PFSK-1 (cell line): ENCODE results near the gene PI4KB.

ENCODE experiments used
- FOXP2 ChIP-seq: optimal IDR thresholded peaks from 2 replicates; pipeline ENCODE3; 2011; ENCODE audit warnings: borderline replicate concordance, control low read depth, inconsistent platforms; ENCODE audit not compliant: insufficient read depth; ENCODE audit errors: extremely low read length, extremely low read depth
- POLR2AphosphoS5 ChIP-seq: IDR thresholded peaks from 2 replicates; pipeline ENCODE4 v1.6.1; 2012; ENCODE audit warnings: low read depth, mild to moderate bottlenecking, control low read depth, low read length, moderate library complexity
- SIN3A ChIP-seq: IDR thresholded peaks from 2 replicates; pipeline ENCODE4 v1.6.1; 2012; ENCODE audit warnings: mild to moderate bottlenecking, low read length, moderate library complexity, borderline replicate concordance; ENCODE audit not compliant: insufficient read depth
- TAF1 ChIP-seq: IDR thresholded peaks from 2 replicates; pipeline ENCODE4 v1.6.1; 2012; ENCODE audit warnings: low read length, control low read depth, borderline replicate concordance; ENCODE audit not compliant: insufficient read depth

DNA sequence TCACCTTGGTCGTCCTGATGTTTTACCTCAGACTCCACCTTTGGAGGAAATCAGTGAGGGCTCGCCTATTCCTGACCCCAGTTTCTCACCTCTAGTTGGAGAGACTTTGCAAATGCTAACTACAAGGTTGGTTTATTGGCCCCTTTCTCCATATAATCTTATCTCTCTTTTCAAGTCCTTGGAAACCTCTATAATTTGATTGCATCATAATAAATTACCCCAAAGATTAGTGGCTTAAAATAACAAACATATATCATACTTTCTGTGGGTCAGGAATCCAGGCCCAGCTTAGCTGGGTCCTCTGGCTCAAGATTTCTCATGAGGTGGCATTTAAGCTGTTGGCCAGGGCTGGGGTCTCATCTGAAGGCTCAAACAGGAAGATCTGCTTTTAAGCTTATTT is 84.8 kb downstream of the PI4KB start:
- TF ChIP-seq POLR2AphosphoS5 (no peak), FOXP2 (no peak), SIN3A (no peak), TAF1 (no peak)
